Endothelial cell of umbilical vein (primary cell): ENCODE measurements around the gene TNFAIP8. TPM values are rescaled to one million over a fixed set of nuclear protein-coding genes. Genes with fewer than 3 reads are reported as not detected.

Experiments used
- Bru-seq: library from RNA; stranded (reverse); fragments of 400-500 nt; gene quantifications from one replicate; lab custom pipeline; 2021; lab: Mats Ljungman, UMichigan
- BruChase-seq, 2 experiments: library from RNA; stranded (reverse); fragments of 400-500 nt; gene quantifications; one replicate each; lab custom pipeline; 2021; lab: Mats Ljungman, UMichigan
- BruUV-seq: library from RNA; stranded (reverse); fragments of 400-500 nt; replicated peaks from 2 replicates; lab custom pipeline; 2021; lab: Mats Ljungman, UMichigan
- CTCF ChIA-PET: fragments of 300-600, 350-600 bp; sonication (Branson Sonifier 250); formaldehyde crosslinking; loops from one replicate; lab custom pipeline; 2021; ENCODE audit warnings: antibody characterized with exemption, inconsistent platforms; lab: Charles Lee
- POLR2A ChIA-PET: fragments of 300-600, 350-600 bp; sonication (Branson Sonifier 250); formaldehyde crosslinking; loops from one replicate; lab custom pipeline; 2021; ENCODE audit warnings: antibody characterized with exemption, inconsistent platforms; lab: Charles Lee
- DNase-seq: peaks from one replicate; pipeline ENCODE4 v3.0.0-alpha.2; 2011; ENCODE audit warnings: low read depth, low spot score
- FAIRE-seq: peaks from 2 replicates; lab custom pipeline; 2011; peaks lifted over from hg19 to GRCh38; lab: Jason Lieb, UNC
- H2AFZ ChIP-seq: 2 replicates; pipeline ENCODE4 v1.6.0; 2012; ENCODE audit warnings: low read depth, low read length, control low read depth, inconsistent platforms
- H3K27ac ChIP-seq: 2 replicates; pipeline ENCODE4 v1.5.1; 2011; ENCODE audit warnings: low read depth, mild to moderate bottlenecking, control low read depth, low read length, moderate library complexity; ENCODE audit not compliant: insufficient read depth
- H3K27me3 ChIP-seq, 2 experiments: 2 replicates each; pipeline versions ENCODE4 v1.6.0 to v1.6.1; 2011; ENCODE audit warnings: low read length in 2 of 2, mixed read lengths in 1 of 2; ENCODE audit not compliant: control insufficient read depth in 2 of 2, insufficient read depth in 2 of 2
- H3K36me3 ChIP-seq, 2 experiments: 2 replicates in 1 of 2; 3 replicates in 1 of 2; pipeline ENCODE4 v1.5.1; 2011; ENCODE audit warnings: low read length in 2 of 2, mild to moderate bottlenecking in 1 of 2, moderate library complexity in 1 of 2; ENCODE audit not compliant: control insufficient read depth in 2 of 2, insufficient read depth in 2 of 2; ENCODE audit errors: extremely low read depth in 1 of 2
- H3K4me1 ChIP-seq: 3 replicates; pipeline ENCODE4 v1.5.1; 2011; ENCODE audit warnings: mild to moderate bottlenecking, low read length; ENCODE audit not compliant: control insufficient read depth, insufficient read depth; ENCODE audit errors: extremely low read depth
- H3K4me2 ChIP-seq: 2 replicates; pipeline ENCODE4 v1.6.1; 2011; ENCODE audit warnings: low read length, control low read depth, mixed read lengths; ENCODE audit not compliant: insufficient read depth
- H3K4me3 ChIP-seq, 3 experiments: fragments of 200-600 bp in 1 of 3; sonication (generic), shearing (Covaris generic) in 1 of 3; replicated peaks in 1 of 3; 2 replicates each; pipeline ENCODE4 v1.5.1; 2011 to 2016; ENCODE audit warnings: control low read depth in 3 of 3, low read length in 3 of 3, mild to moderate bottlenecking in 2 of 3, inconsistent platforms in 1 of 3, low read depth in 1 of 3, moderate library complexity in 1 of 3; ENCODE audit not compliant: insufficient read depth in 1 of 3
- H3K79me2 ChIP-seq: 2 replicates; pipeline ENCODE4 v1.6.0; 2012; ENCODE audit warnings: low read length, inconsistent platforms; ENCODE audit not compliant: control insufficient read depth, insufficient read depth
- H3K9ac ChIP-seq: replicated peaks from 2 replicates; pipeline ENCODE3; 2011; ENCODE audit warnings: low read length, control low read depth; ENCODE audit not compliant: insufficient read depth; ENCODE audit errors: extremely low read depth
- H3K9me1 ChIP-seq: replicated peaks from 3 replicates; pipeline ENCODE4 v1.6.0; 2011; ENCODE audit warnings: mild to moderate bottlenecking, low read length; ENCODE audit not compliant: control insufficient read depth, insufficient read depth; ENCODE audit errors: extremely low read depth
- H3K9me3 ChIP-seq: replicated peaks from 2 replicates; pipeline ENCODE4 v1.5.1; 2012; ENCODE audit warnings: low read length, inconsistent platforms; ENCODE audit not compliant: control insufficient read depth, insufficient read depth
- H4K20me1 ChIP-seq: replicated peaks from 2 replicates; pipeline ENCODE3; 2011; ENCODE audit warnings: mild to moderate bottlenecking, low read length; ENCODE audit not compliant: control insufficient read depth, insufficient read depth; ENCODE audit errors: extremely low read depth
- EZH2 ChIP-seq: IDR thresholded peaks from 2 replicates; pipeline ENCODE4 v1.6.1; 2012; ENCODE audit warnings: borderline replicate concordance, low read depth, mild to moderate bottlenecking, moderate library complexity, low read length, inconsistent platforms; ENCODE audit not compliant: severe bottlenecking
- FOS ChIP-seq: IDR thresholded peaks from 2 replicates; pipeline ENCODE4 v1.6.1; 2011; ENCODE audit warnings: mild to moderate bottlenecking, low read length, moderate library complexity, borderline replicate concordance; ENCODE audit not compliant: insufficient read depth
- GATA2 ChIP-seq: IDR thresholded peaks from 2 replicates; pipeline ENCODE4 v1.7.0; 2011; ENCODE audit warnings: low read depth, mild to moderate bottlenecking, moderate library complexity, mixed read lengths, low read length; ENCODE audit not compliant: insufficient read length, insufficient read depth
- JUN ChIP-seq: IDR thresholded peaks from 2 replicates; pipeline ENCODE4 v1.6.1; 2011; ENCODE audit warnings: borderline replicate concordance, low read depth; ENCODE audit not compliant: insufficient read length, insufficient read depth
- MAX ChIP-seq: IDR thresholded peaks from 2 replicates; pipeline ENCODE4 v1.6.1; 2011; ENCODE audit not compliant: insufficient read depth, insufficient read length
- MYC ChIP-seq: IDR thresholded peaks from one replicate; pipeline ENCODE4 v1.6.1; 2011; ENCODE audit warnings: mild to moderate bottlenecking, low read depth, low read length
- POLR2A ChIP-seq: IDR thresholded peaks from 2 replicates; pipeline ENCODE4 v1.6.1; 2012; ENCODE audit warnings: low read depth, mild to moderate bottlenecking, control low read depth, low read length
- POLR2AphosphoS5 ChIP-seq: IDR thresholded peaks from 2 replicates; pipeline ENCODE4 v1.6.1; 2012; ENCODE audit warnings: low read depth, mild to moderate bottlenecking, control low read depth, low read length, moderate library complexity; ENCODE audit not compliant: insufficient read depth
- dilution Hi-C: fragments of 300-500 bp; cut with MboI; formaldehyde crosslinking; loops from one replicate; pipeline ENCODE4 v1.15.0; 2019; ENCODE audit warnings: low sequenced_read_pairs; ENCODE audit not compliant: extremely low pct_ligation_motif_present
- intact Hi-C: fragments of 100-400 bp; cut with micrococcal nuclease; formaldehyde crosslinking; loops from one replicate; pipeline ENCODE4 v1.10.0; 2022
- long read RNA-seq: library from polyadenylated mRNA; stranded (forward); transcript quantifications from one replicate; pipeline ENCODE4 v2.0.0, GENCODE V29; 2021
- polyA minus RNA-seq, 3 experiments: library from RNA; depleted of rRNA, polyadenylated mRNA; stranded (reverse); fragments of >200 nt; gene quantifications; 1 replicate in 1 of 3; 2 replicates in 2 of 3; pipeline ENCODE4 v1.2.3, GENCODE V29; 2011
- polyA plus RNA-seq, 4 experiments: library from polyadenylated mRNA; depleted of rRNA in 3 of 4; stranded (reverse) in 3 of 4; unstranded in 1 of 4; fragments of >200 nt; gene quantifications; 2 replicates each; pipeline versions ENCODE4 v1.2.1 to v1.2.3, GENCODE V29; 2011 to 2012; ENCODE audit warnings: missing spikeins in 1 of 4
- total RNA-seq: library from RNA; stranded (reverse); gene quantifications from 2 replicates; pipeline ENCODE4 v1.2.3, GENCODE V29; 2021
- TF ChIP-seq, protein P1 (sequence below), 2 donors: IDR thresholded peaks; 1 replicate in 1 of 2; 2 replicates in 1 of 2; pipeline ENCODE4 v1.5.1; 2011; ENCODE audit warnings: low read length in 2 of 2, mild to moderate bottlenecking in 2 of 2, moderate library complexity in 2 of 2, control low read depth in 1 of 2, inconsistent platforms in 1 of 2, low read depth in 1 of 2; ENCODE audit not compliant: insufficient read depth in 1 of 2; ENCODE audit errors: extremely low read depth in 1 of 2

The TNFAIP8 gene
- total RNA-seq (6.0 and 7.4 TPM in 2 replicates), polyA plus RNA-seq (3.0 and 4.7 TPM in 2 replicates), polyA minus RNA-seq (1.9 and 6.2 TPM in 2 replicates), Bru-seq, nascent RNA (percentile 62 among the genes with signal in this experiment), BruChase-seq, experiment 1, labeled RNA remaining after a 6-hour chase (percentile 47 among the genes with signal in this experiment), BruChase-seq, experiment 2, labeled RNA remaining after a 2-hour chase (percentile 50 among the genes with signal in this experiment)
- polyA plus RNA-seq (2011; cell fraction: cytosol; rRNA removed), result 7.6 and 10.1 TPM in 2 replicates
- 2.5 and 4.2 TPM in 2 replicates for polyA plus RNA-seq (2011; cell fraction: nucleus; rRNA removed)
- 8.0 and 11.7 TPM in 2 replicates for polyA plus RNA-seq (2012)
- polyA minus RNA-seq (2011; cell fraction: cytosol; rRNA and poly(A)+ RNA removed), result 27.8 TPM
- 4.7 and 4.9 TPM in 2 replicates for polyA minus RNA-seq (2011; cell fraction: nucleus; rRNA and poly(A)+ RNA removed)
- long read RNA-seq, transcript TNFAIP8-201 (2 exons, 795 nt), result major isoform, 9 of 11 reads
- long read RNA-seq, partial matches to known transcripts, result 0 of 11 reads
- long read RNA-seq, other reads (novel, unspliced or antisense), result 2 of 11 reads

- no peaks in the 10 kb centered on the region for H3K79me2 ChIP-seq
- peak; percentile 70 for FAIRE-seq
- CTCF ChIA-PET, result interaction anchor here (0.6 to 3.0 kb wide), 10 partner anchors 10 to 368 kb away, joined by 3 to 22 read pairs (median 3); partner anchors contain the start of gene DTWD2
Observed at GRCh38 chr5:119355685-119356611, at the start of gene TNFAIP8. TNFAIP8 (plus strand) TSS chr5:119356019; CDS start chr5:119356091, 72 bp downstream.

More at GRCh38 chr5:119355685-119356611, at the start of gene TNFAIP8:
- H4K20me1 ChIP-seq, result no peaks in the 10 kb centered on the region
- H3K9me1 ChIP-seq, result no peaks in the 10 kb centered on the region
- POLR2A ChIA-PET, result no interaction called here
- no TSS peak for BruUV-seq
- intact Hi-C loops, result loop anchor here (1.0 kb wide), 1 partner anchor 88 kb away; no protein-coding TSS in a partner anchor
- DNase-seq, result peak; percentile 59
- H3K27me3 ChIP-seq, result peaks cover 0 to 1% of the 10 kb centered on the region in 2 experiments
- H3K27ac ChIP-seq, result no peak within 1 kb of the TSS
- H2AFZ ChIP-seq, result peak within 1 kb of the TSS; percentile 80
- peak within 1 kb of the TSS; percentile 39 for H3K9ac ChIP-seq
- H3K36me3 ChIP-seq, result no peaks in the 10 kb centered on the region
- peaks cover 11% of the 10 kb centered on the region for H3K4me1 ChIP-seq
- TF ChIP-seq POLR2AphosphoS5 (no peak), EZH2 (no peak), GATA2 (no peak), MAX (no peak), FOS (no peak), POLR2A (no peak), JUN (no peak), MYC (no peak)
- TF ChIP-seq, protein P1, sequence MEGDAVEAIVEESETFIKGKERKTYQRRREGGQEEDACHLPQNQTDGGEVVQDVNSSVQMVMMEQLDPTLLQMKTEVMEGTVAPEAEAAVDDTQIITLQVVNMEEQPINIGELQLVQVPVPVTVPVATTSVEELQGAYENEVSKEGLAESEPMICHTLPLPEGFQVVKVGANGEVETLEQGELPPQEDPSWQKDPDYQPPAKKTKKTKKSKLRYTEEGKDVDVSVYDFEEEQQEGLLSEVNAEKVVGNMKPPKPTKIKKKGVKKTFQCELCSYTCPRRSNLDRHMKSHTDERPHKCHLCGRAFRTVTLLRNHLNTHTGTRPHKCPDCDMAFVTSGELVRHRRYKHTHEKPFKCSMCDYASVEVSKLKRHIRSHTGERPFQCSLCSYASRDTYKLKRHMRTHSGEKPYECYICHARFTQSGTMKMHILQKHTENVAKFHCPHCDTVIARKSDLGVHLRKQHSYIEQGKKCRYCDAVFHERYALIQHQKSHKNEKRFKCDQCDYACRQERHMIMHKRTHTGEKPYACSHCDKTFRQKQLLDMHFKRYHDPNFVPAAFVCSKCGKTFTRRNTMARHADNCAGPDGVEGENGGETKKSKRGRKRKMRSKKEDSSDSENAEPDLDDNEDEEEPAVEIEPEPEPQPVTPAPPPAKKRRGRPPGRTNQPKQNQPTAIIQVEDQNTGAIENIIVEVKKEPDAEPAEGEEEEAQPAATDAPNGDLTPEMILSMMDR (IDR thresholded peaks at IDR 0.05; ENCODE audit: extremely low read depth in 1 of 2, insufficient read depth in 1 of 2, low read depth in 1 of 2, low read length in 2 of 2), result no peak
- peak within 1 kb of the TSS; percentile 37 to 80 (median 60) for H3K4me3 ChIP-seq
- no peaks in the 10 kb centered on the region for H3K9me3 ChIP-seq
- peak within 1 kb of the TSS; percentile 91 for H3K4me2 ChIP-seq
- dilution Hi-C loops, result no loop called here
